Measurements from ENCODE around the gene CBX7. TPM values are rescaled to one million over a fixed set of nuclear protein-coding genes. Genes with fewer than 3 reads are reported as not detected.

The CBX7 gene
- total RNA-seq, 1 donor from 2014 or later = 14.5 TPM

- no peak for DNase-seq (ENCODE audit: extremely low read depth, low read depth, low spot score)
Observed at GRCh38 chr22:39094717-39095389, 57.6 kb downstream of the CBX7 start.

GRCh38 chr22:39092111-39092862 is 60.2 kb downstream of the CBX7 start:
- no peak for DNase-seq (ENCODE audit: extremely low read depth, low read depth, low spot score)

- DNase-seq (ENCODE audit: extremely low read depth, low read depth, low spot score) = no peak
Observed at GRCh38 chr22:39091126-39092081, 61.1 kb downstream of the CBX7 start.

DNA sequence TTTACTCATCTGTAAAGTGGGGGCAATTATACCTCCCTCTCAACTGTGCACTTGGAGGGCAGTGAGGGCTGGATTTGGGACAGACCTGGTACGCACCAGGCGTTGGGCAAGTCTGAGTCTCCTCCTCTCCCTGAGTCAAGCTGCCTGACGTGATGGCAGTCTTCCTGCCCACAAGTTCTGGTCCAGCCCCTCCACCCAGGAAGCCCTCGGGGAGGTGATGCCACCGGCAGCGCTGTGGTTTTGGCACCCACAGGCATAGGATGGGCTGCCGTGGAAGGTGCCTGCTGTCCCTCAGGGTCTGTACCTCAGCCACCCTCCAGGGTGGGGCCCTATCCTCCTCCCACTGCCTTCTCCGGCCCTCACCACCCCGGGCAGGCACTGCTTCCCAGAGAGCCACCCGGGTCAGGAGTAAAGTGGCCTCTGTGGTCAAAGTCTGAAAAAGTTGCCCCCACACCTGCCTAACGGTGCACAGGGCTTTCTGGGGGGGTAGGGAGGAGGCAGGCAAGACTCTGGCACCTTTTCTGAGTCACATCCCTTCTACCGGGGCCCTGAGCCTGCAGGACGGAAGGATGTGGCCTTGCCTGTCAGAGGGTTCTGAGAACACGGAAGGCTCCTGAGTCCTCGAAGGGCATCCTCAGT is 61.9 kb downstream of the CBX7 start:
- DNase-seq (ENCODE audit: extremely low read depth, low read depth, low spot score) = no peak

GRCh38 chr22:39089928-39090327 is 62.6 kb downstream of the CBX7 start:
- DNase-seq (ENCODE audit: extremely low read depth, low read depth, low spot score) = no peak

DNA sequence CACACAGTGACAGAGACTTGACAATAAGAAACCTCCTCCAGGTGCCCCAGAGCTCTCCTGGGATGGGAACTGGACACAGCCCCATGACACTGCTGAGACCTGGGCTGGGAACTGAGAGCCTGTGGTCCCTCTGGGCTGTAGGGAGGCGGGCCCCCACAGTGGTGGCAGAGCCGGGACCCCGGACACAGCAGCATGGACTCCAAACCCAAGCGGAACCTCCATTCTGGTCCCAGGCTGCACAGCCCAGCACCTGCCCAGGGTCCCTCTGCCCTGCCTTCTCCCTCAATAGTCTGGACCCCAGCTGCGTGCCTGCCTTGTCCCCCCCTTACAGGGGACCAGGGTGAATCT is 63.8 kb downstream of the CBX7 start:
- no peak for DNase-seq (ENCODE audit: extremely low read depth, low read depth, low spot score)

DNA sequence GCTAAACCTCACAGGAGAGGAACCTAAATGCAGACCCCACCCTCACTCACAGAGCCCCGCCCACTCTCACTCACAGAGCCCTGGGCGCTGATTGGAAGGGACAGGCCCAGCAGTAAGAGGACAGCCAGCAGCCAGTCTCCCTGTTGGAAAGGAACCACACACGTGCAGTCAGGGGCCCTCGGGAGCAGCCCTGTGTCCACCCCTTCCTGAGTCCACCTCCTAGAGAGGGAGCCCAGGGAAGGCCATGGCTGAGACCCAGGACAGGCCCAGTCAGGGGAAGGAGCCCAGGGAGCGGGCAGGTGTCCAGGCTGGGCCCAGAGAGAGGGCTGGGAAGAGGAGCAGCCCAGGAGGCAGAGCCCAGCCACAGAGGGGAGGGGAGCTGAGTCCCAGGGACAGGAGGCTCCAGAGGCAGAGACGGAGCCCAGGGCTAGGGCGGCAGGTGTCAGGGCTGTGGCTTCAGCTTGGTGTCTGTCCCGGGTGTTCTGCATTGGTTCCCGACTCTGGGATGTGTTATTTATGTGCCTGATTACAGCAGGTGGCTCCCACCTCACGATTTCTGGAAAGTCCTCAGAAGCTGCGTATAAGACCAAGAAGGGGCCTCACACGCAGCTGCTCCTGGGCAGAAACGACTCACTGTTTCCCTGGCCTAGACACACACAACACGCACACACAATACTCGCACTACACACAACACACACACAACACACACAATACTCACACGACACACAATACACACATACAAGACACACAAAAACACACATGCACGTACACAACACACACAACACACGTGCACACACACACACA is 64.4 kb downstream of the CBX7 start:
- no peak for DNase-seq (ENCODE audit: extremely low read depth, low read depth, low spot score)

DNA sequence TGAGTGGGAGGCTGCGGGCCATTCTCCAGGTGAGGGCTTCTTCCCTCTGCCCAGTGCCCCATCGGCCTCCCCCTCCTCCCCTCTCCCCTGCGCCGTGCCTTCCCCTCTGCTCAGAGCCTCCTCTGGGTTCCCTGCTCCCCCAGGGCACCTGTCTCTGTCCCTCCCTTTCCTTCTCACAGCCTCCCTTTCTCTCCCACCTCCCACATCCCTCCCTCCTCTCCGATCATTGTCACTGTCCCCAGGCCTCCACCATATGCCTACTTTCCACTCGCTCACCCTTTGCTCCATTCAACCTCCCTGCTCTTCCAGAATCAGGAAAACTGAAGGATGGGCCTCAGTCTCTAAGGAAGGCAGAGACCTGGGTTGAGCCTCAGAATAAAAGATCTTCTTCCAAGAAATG is 65.4 kb downstream of the CBX7 start:
- DNase-seq (ENCODE audit: extremely low read depth, low read depth, low spot score) = no peak

DNA sequence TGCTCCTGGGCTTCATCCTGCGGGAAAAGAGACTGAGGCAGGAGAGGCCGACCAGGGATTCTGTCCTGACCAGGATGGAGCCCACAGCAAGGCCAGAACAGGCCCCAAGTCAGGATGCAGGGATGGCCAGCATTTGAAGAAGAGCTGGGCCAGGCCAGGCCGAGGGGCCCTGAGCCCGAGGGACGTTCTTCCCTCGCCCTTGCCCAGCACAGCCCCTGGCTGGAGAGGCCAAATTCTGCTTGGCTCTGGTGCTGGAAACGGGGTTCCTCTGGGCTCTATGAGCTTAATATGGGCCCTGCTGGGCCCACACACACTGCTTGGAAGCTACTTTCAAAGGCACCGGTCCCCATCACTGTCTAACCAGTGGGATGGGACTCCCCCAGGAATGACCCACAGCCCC is 67.8 kb downstream of the CBX7 start:
- no peak for DNase-seq (ENCODE audit: extremely low read depth, low read depth, low spot score)

- DNase-seq (ENCODE audit: extremely low read depth, low read depth, low spot score) = no peak
Observed at GRCh38 chr22:39083212-39084165, 69.0 kb downstream of the CBX7 start.

DNA sequence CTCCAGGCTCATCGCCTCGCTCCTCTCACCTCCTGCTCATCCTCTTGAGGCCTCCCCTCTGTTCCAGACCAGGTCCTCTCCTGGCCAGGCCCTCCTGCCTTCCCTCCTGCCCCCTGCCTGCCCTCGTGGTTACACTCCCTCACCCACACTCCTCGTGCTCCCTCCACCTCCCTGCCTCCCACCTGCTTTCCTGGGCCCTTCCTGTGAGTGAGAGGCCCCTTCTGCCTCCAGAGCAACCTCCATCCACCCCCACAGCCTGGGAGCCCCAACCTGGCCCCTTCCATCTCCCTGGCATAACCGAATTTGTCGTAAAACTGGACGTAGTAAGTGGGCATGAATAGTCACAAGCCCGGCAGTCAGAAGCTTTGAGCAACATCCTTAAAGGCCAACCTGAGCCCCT is 70.9 kb downstream of the CBX7 start:
- DNase-seq (ENCODE audit: extremely low read depth, low read depth, low spot score) = no peak

GRCh38 chr22:39081016-39081415 is 71.5 kb downstream of the CBX7 start:
- no peak for DNase-seq (ENCODE audit: extremely low read depth, low read depth, low spot score)

Other genes starting within 250 kb of the CBX7 start
- not detected in 2 replicates for gene APOBEC3A, start 195.1 kb downstream of the CBX7 start, total RNA-seq
- 0.87 and 4.7 TPM in 2 replicates for gene APOBEC3B, start 170.3 kb downstream of the CBX7 start, total RNA-seq
- 17.8 and 21.2 TPM in 2 replicates for gene APOBEC3C, start 138.4 kb downstream of the CBX7 start, total RNA-seq
- gene APOBEC3D, start 131.6 kb downstream of the CBX7 start, total RNA-seq = 1.7 and 3.7 TPM in 2 replicates
- gene APOBEC3F, start 111.8 kb downstream of the CBX7 start, total RNA-seq = 4.9 and 11.4 TPM in 2 replicates
- gene APOBEC3G, start 75.4 kb downstream of the CBX7 start, total RNA-seq = 7.5 and 10.2 TPM in 2 replicates
- not detected in 2 replicates for gene APOBEC3H, start 55.4 kb downstream of the CBX7 start, total RNA-seq
- 132 and 333 TPM in 2 replicates for gene PDGFB, start 92.3 kb upstream of the CBX7 start, total RNA-seq
- gene RPL3, start 166.9 kb upstream of the CBX7 start, total RNA-seq = 1,628 and 2,151 TPM in 2 replicates
- 3.1 and 3.3 TPM in 2 replicates for gene SYNGR1, start 197.3 kb upstream of the CBX7 start, total RNA-seq
- 11.5 and 15.8 TPM in 2 replicates for gene TAB1, start 247.1 kb upstream of the CBX7 start, total RNA-seq